Skeletal muscle cell (primary cell): ENCODE results near the gene IVD.

Source experiments
- DNase-seq: peaks from one replicate; pipeline ENCODE4 v3.0.0-alpha.2; 2010; ENCODE audit warnings: low read depth
- H3K4me3 ChIP-seq: 2 replicates; pipeline ENCODE4 v1.5.1; 2011; ENCODE audit warnings: low read depth, mild to moderate bottlenecking, control low read depth, low read length, moderate library complexity

Gene IVD

GRCh38 chr15:40436116-40436891 is 30.7 kb downstream of the IVD start:
- H3K4me3 ChIP-seq, result peak overlapping the region; percentile 45
- DNase-seq, result no peak

GRCh38 chr15:40436892-40437751 is 31.5 kb downstream of the IVD start:
- no peak for DNase-seq
- peak overlapping the region; percentile 45 for H3K4me3 ChIP-seq

GRCh38 chr15:40437752-40438687 is 32.4 kb downstream of the IVD start:
- DNase-seq, result no peak
- H3K4me3 ChIP-seq, result no peak overlapping the region

GRCh38 chr15:40438712-40439111 is 33.1 kb downstream of the IVD start:
- no peak for DNase-seq
- no peak overlapping the region for H3K4me3 ChIP-seq

- peak overlapping the region; percentile 66 for H3K4me3 ChIP-seq
- DNase-seq, result no peak
Observed at GRCh38 chr15:40439461-40439959, 33.9 kb downstream of the IVD start.

- peak overlapping the region; percentile 66 for H3K4me3 ChIP-seq
- no peak for DNase-seq
Observed at GRCh38 chr15:40439960-40440742, 34.6 kb downstream of the IVD start.

GRCh38 chr15:40440743-40441564 is 35.4 kb downstream of the IVD start, which contains the start of gene BAHD1:
Gene BAHD1 (plus strand): TSS chr15:40440953. CDS start chr15:40458465, 17,512 bp downstream.
- H3K4me3 ChIP-seq, result peak within 1 kb of the TSS; percentile 66
- DNase-seq, result peak; percentile 83

GRCh38 chr15:40441565-40442531 is 36.3 kb downstream of the IVD start:
- H3K4me3 ChIP-seq, result peak overlapping the region; percentile 66
- DNase-seq, result no peak

GRCh38 chr15:40443255-40443654 is 37.7 kb downstream of the IVD start:
- no peak overlapping the region for H3K4me3 ChIP-seq
- no peak for DNase-seq

GRCh38 chr15:40443846-40444245 is 38.3 kb downstream of the IVD start:
- no peak for DNase-seq
- H3K4me3 ChIP-seq, result no peak overlapping the region

- H3K4me3 ChIP-seq, result no peak overlapping the region
- no peak for DNase-seq
Observed at GRCh38 chr15:40444736-40445135, 39.1 kb downstream of the IVD start.

- H3K4me3 ChIP-seq, result no peak overlapping the region
- DNase-seq, result peak; percentile 23
Observed at GRCh38 chr15:40445421-40445922, 39.9 kb downstream of the IVD start.

- no peak for DNase-seq
- H3K4me3 ChIP-seq, result no peak overlapping the region
Observed at GRCh38 chr15:40446144-40446543, 40.5 kb downstream of the IVD start.

GRCh38 chr15:40448354-40448753 is 42.8 kb downstream of the IVD start:
- DNase-seq, result no peak
- no peak overlapping the region for H3K4me3 ChIP-seq

GRCh38 chr15:40449275-40449674 is 43.7 kb downstream of the IVD start:
- DNase-seq, result no peak

GRCh38 chr15:40450047-40450446 is 44.5 kb downstream of the IVD start:
- H3K4me3 ChIP-seq, result no peak overlapping the region
- no peak for DNase-seq

More at GRCh38 chr15:40449275-40449674, 43.7 kb downstream of the IVD start:
- no peak overlapping the region for H3K4me3 ChIP-seq
